Right atrium auricular region (tissue), 2 donors: ENCODE measurements around the gene CCNDBP1. TPM values are rescaled to one million over a fixed set of nuclear protein-coding genes. Genes with fewer than 3 reads are reported as not detected.

Source experiments
- DNase-seq: peaks from one replicate; pipeline ENCODE4 v3.0.0-alpha.2; 2019; ENCODE audit warnings: low spot score
- H3K27ac ChIP-seq, 2 donors: fragments of 200-600 bp; sonication (generic); 1 replicate in 1 of 2; 2 replicates in 1 of 2; pipeline ENCODE4 v1.5.1; 2016 to 2019
- H3K27me3 ChIP-seq, 2 donors: fragments of 200-600 bp; sonication (generic); one replicate each; pipeline versions ENCODE4 v1.5.1 to v1.6.0; 2017 to 2019
- H3K36me3 ChIP-seq: fragments of 200-600 bp; sonication (generic); one replicate; pipeline ENCODE4 v1.5.1; 2016
- H3K4me1 ChIP-seq, 2 donors: fragments of 200-600 bp; sonication (generic); one replicate each; pipeline versions ENCODE4 v1.5.1 to v1.6.0; 2017 to 2019
- H3K4me3 ChIP-seq, 2 donors: fragments of 200-600 bp; sonication (generic); 1 replicate in 1 of 2; 2 replicates in 1 of 2; pipeline ENCODE4 v1.5.1; 2017 to 2019; ENCODE audit warnings: mild to moderate bottlenecking in 1 of 2, moderate library complexity in 1 of 2
- H3K9me3 ChIP-seq, 2 donors: fragments of 200-600 bp; sonication (generic); one replicate each; pipeline ENCODE4 v1.5.1; 2019
- CTCF ChIP-seq, 2 donors: fragments of 200-600 bp; sonication (generic); IDR thresholded peaks; one replicate each; pipeline ENCODE4 v1.5.1; 2019; ENCODE audit warnings: antibody characterized with exemption in 2 of 2
- total RNA-seq, 2 donors: library from RNA; depleted of rRNA; stranded (reverse); fragments of >200 nt; gene quantifications; one replicate each; pipeline ENCODE4 v1.1.0, GENCODE V29; 2016

Gene CCNDBP1
- total RNA-seq, 2 donors from 2014 or later = 50.9 to 60.1 TPM

- H3K27me3 ChIP-seq = no peaks in the 10 kb centered on the region
- no peaks in the 10 kb centered on the region for H3K36me3 ChIP-seq
- no peak for TF ChIP-seq CTCF (IDR thresholded peaks at IDR 0.05)
- DNase-seq = no peak
- no peak overlapping the region for H3K27ac ChIP-seq
- H3K4me1 ChIP-seq = peaks cover 0 to 8% of the 10 kb centered on the region in 2 donors
- H3K4me3 ChIP-seq = no peak overlapping the region
- H3K9me3 ChIP-seq = no peaks in the 10 kb centered on the region
Measured at GRCh38 chr15:43212951-43213350, 27.7 kb downstream of the CCNDBP1 start.

GRCh38 chr15:43213466-43213865 lies 28.3 kb downstream of the CCNDBP1 start:
- Histone ChIP-seq H3K27me3 (no peaks in the 10 kb centered on the region), H3K4me1 (peaks cover 0 to 8% of the 10 kb centered on the region in 2 donors), H3K4me3 (no peak overlapping the region), H3K9me3 (no peaks in the 10 kb centered on the region), H3K27ac (no peak overlapping the region), H3K36me3 (no peaks in the 10 kb centered on the region)
- no peak for TF ChIP-seq CTCF (IDR thresholded peaks at IDR 0.05)
- DNase-seq = no peak

- no peak overlapping the region for H3K4me3 ChIP-seq
- H3K27ac ChIP-seq = no peak overlapping the region
- TF ChIP-seq CTCF (IDR thresholded peaks at IDR 0.05) = no peak
Measured at GRCh38 chr15:43214169-43214568, 29.0 kb downstream of the CCNDBP1 start.

DNA sequence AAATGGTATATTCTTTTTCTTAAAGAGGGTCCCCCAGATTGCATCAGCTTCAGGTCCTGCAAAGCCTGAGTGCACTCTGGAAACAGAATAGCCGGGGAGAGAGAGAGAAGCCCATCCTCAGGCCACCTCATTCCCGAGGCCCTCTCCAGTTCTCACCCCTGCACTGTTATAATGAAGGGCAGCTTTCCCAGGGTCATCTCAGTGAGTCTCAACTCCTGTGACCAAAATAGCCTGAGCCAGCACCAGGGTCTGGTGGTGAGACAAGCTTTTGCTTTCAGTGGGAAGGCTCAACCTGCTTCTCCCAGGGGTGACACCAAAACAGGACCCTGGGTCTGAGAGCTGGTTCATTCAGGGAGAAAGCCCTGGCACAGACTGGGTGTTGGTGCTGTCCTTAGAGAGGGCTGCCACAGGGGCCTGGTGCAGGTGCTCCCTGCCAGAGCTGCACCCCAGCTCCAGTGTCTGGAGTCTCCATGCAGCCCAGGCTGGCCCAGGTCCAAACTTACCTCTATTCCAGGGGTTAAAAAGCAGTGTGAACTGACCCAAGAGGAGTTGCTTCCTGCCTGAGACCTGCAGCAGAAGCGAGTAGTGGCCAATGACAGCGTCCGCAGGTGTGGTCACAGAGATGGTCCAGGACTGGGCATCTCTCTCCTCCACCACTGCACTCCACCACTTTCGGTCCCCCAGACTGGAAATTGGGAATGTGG lies 29.5 kb downstream of the CCNDBP1 start:
- Histone ChIP-seq H3K4me3 (no peak overlapping the region), H3K27ac (no peak overlapping the region), H3K4me1 (peaks cover 0 to 8% of the 10 kb centered on the region in 2 donors), H3K36me3 (no peaks in the 10 kb centered on the region), H3K9me3 (no peaks in the 10 kb centered on the region), H3K27me3 (no peaks in the 10 kb centered on the region)
- no peak for TF ChIP-seq CTCF (IDR thresholded peaks at IDR 0.05)
- DNase-seq = no peak

More at GRCh38 chr15:43214169-43214568, 29.0 kb downstream of the CCNDBP1 start:
- no peak for DNase-seq
- no peaks in the 10 kb centered on the region for H3K36me3 ChIP-seq
- H3K4me1 ChIP-seq = peaks cover 0 to 8% of the 10 kb centered on the region in 2 donors
- no peaks in the 10 kb centered on the region for H3K9me3 ChIP-seq
- H3K27me3 ChIP-seq = no peaks in the 10 kb centered on the region

- H3K4me1 ChIP-seq = peaks cover 0 to 8% of the 10 kb centered on the region in 2 donors
- TF ChIP-seq CTCF (IDR thresholded peaks at IDR 0.05) = no peak
- no peaks in the 10 kb centered on the region for H3K36me3 ChIP-seq
- no peak overlapping the region for H3K4me3 ChIP-seq
- no peak for DNase-seq
- H3K9me3 ChIP-seq = no peaks in the 10 kb centered on the region
- no peaks in the 10 kb centered on the region for H3K27me3 ChIP-seq
- no peak overlapping the region for H3K27ac ChIP-seq
Measured at GRCh38 chr15:43215961-43216360, 30.8 kb downstream of the CCNDBP1 start.
